Measurements from ENCODE around the gene SIM2.

DNA sequence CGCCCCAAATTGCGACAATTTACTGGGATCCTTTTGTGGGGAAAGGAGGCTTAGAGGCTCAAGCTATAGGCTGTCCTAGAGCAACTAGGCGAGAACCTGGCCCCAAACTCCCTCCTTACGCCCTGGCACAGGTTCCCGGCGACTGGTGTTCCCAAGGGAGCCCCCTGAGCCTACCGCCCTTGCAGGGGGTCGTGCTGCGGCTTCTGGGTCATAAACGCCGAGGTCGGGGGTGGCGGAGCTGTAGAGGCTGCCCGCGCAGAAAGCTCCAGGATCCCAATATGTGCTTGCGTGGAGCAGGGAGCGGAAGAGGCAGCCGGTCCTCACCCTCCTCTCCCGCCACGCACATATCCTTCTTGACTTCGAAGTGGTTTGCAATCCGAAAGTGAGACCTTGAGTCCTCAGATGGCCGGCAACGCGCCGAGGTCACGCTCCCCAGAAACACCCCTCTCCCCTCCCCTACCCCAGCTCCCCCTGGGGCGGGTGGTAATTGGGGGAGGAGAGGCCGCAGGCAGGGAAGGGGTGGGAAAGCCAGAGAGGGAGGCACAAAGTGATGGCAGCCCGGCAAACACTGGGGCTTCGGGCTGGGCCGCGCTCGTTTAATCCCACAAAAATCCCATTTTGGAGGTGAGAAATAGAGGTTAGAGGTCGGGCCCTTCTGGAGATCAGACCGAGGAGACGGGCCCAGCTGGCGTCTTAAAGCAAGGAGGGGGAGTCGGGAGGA lies 6.2 kb downstream of the SIM2 start:
- TF ChIP-seq, protein P1, sequence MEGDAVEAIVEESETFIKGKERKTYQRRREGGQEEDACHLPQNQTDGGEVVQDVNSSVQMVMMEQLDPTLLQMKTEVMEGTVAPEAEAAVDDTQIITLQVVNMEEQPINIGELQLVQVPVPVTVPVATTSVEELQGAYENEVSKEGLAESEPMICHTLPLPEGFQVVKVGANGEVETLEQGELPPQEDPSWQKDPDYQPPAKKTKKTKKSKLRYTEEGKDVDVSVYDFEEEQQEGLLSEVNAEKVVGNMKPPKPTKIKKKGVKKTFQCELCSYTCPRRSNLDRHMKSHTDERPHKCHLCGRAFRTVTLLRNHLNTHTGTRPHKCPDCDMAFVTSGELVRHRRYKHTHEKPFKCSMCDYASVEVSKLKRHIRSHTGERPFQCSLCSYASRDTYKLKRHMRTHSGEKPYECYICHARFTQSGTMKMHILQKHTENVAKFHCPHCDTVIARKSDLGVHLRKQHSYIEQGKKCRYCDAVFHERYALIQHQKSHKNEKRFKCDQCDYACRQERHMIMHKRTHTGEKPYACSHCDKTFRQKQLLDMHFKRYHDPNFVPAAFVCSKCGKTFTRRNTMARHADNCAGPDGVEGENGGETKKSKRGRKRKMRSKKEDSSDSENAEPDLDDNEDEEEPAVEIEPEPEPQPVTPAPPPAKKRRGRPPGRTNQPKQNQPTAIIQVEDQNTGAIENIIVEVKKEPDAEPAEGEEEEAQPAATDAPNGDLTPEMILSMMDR (IDR thresholded peaks at IDR 0.05): no peak
- no peak for TF ChIP-seq EZH2 (IDR thresholded peaks at IDR 0.05; ENCODE audit: borderline replicate concordance, insufficient read depth, low read depth, low read length, poor library complexity, severe bottlenecking)

All from B cell (primary cell).